ENCODE data around the gene IP6K2.
"Not testable (repeated sequence)": the region's sequence is repeated elsewhere in the genome, so short reads cannot be mapped to it uniquely, and the experiment has no call there.

IP6K2 gene

GRCh38 chr3:48725185-48725855 is 8.3 kb upstream of the IP6K2 start:
- not testable (repeated sequence) for DNase-seq

DNA sequence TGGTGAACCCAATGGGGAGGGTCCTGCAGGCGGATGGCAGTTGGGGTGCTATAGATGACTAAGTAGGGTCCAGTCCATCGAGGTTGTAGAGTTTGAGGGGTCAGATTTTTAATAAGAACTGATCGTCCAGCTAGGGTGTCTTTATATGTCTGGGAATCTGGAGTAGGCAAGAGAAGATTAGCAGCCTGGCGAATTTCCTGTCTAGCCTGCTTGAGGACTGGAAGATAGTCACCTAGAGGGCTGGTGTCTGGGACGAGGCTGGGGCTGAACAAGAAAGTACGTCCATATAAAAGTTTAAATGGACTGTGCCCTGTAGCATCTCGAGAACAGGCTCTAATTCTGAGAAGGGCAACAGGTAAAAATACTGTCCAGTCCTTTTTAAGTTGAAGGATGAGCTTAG is 6.7 kb upstream of the IP6K2 start:
- no peak for DNase-seq

DNA sequence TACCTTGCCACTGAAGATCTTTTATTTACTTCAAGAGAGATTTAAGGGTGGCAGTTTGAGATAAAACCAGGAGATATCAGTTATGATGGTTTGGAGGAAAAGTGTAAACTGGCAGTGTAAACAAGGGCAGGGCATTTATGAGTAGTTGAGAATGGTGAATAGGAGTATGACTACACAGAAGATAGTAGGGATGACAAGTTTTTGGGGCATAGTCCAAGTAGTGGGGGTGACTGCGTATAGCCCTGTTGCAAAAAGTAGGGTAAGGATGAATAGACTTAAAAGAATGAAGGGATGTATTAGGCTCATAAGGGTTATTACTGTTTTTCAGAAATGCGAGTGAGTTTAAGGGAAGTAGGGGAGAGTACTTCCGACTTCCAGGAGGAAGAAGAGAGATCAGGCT is 6.3 kb upstream of the IP6K2 start:
- not testable (repeated sequence) for DNase-seq

DNA sequence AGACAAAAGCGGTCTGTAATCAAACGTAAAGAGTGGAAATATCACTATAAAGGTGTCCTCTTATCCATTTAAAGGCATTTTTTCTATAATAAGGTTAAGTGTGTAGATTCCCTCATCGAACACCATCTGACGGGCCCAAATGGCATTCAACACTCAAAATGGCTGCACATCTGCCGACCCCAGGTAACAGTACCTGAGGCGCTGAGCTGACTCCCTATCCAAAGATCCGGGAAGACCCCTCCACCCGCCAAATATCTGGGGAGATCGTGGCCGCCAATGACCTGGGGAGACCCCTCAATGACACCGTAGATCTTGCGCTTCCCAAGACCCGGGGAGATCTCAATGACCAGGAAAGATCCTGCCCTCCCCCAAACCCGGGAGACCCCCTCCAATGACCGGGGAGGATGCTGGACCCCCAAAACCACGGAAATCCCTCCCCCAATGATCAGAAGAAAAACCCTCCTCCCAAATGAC is 476 bp downstream of the IP6K2 start:
- peak; percentile 30 for DNase-seq

GRCh38 chr3:48715174-48715800 is 1.7 kb downstream of the IP6K2 start:
- DNase-seq: no peak

DNA sequence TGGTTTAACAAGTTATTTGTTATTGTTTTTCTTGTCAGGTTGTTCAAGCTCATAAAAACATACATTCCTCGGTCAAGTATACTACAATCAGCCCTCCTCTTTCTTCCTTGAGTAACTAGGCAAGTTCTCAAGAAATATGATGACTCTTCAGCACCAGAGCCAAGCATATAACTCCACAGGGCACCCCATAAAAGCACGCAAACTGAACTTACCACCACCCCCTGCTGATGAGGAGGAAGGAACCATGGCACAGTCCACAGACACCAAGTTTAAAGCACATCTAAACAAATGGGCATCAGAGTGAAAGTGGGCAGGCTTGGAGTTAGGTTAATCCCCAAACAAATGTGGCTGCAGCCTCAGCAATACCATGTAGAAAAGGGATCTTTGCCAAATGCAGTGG is 5.3 kb downstream of the IP6K2 start:
- DNase-seq: no peak

DNA sequence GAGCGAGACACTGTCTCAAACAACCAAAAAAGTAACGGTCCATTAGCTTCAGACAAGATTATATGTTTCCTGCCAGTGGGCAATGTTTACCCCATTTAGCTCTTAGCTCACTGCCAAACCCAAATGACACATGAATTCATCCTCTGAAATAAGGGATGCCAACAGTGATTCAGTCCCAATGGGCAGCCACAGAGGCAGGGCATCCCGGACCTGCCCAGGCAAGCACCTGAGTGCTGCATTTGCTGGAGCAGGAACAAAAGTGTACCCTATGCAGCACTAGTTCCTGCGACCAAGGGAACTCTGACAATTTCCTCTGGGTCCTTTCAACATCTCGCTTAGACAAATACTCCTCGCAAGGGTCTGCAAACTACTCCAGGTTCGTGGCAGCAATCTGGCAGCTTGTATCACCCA is 8.0 kb downstream of the IP6K2 start:
- DNase-seq: no peak

DNA sequence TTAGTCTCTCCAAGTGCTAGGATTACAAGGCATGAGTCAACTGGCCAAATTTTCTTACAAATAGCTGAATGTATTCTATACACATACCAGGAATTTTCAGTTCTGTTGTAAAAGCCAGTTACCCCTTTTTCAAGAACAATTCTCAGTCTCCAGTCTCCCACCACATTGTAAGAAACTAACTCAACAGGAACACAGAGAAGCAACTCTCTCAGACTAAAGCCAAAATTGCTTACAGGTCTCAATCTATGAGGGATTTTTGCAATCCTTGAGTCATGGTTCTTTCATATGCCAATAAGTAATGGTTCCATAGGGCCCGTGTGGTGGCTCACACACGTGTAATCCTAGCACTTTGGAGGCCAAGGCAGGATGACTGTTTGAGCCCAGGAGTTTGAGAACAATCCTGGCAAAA is 8.5 kb downstream of the IP6K2 start:
- DNase-seq: no peak

DNA sequence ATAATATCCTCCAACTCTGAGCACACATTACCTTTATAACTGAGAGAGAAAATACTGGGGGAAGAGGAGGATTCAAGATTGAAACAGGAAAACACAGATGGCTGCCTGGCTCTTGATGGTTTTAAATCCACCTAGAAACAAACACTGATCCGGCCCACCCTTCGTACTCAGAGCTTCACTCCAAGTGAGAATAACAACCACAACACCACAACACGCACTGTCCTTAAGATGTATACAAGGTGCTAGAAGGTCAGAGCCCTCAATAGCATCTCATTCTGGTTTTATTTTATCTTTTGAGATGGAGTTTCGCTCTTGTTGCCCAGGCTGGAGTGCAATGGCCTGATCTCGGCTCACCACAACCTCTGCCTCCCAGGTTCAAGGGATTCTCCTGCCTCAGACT is 9.9 kb downstream of the IP6K2 start:
- no peak for DNase-seq

DNA sequence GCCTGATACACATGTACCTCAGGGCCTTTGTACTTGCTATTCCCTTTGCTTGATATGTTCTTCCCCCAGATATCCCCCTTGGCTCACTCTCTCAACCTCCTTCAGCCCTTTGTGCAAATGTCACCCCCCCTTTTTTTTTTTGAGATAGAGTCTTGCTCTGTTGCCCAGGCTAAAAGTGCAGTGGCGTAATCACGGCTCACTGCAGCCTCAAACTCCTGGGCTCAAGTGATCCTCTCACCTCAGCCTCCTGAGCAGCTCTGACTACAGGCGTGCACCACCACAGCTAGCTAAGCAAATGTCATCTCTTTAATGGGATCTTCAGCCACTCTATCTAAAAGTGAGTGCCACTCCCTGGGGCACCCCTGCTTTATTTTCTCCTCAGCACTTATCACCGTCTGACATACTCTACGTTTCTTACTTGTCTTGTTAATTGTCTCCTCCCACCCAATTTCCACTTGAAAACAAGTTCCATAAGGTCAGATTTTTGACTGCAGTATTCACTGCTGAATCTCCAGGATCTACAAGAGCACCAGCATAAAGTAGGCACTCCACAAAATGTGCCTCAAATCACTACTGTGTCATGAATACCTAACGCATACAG is 14.6 kb downstream of the IP6K2 start:
- no peak for DNase-seq

- no peak for DNase-seq
Observed at GRCh38 chr3:48700731-48701405, 16.2 kb downstream of the IP6K2 start.

DNA sequence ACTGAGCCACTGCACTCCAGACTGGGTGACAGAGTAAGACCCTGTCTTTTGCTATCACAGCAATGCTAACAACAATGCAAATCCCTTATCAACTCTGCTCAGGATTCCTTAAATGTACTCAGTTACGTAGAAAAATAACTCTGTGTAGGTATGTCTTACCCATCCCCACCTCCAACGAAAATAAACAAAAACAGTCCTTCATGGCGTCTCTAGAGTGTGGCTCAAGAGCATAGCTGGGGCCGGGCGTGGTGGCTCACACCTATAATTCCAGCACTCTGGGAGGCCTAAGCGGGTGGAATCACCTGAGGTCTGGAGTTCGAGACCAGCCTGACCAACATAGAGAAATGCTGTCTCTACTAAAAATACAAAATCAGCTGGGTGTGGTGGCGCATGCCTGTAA is 18.1 kb downstream of the IP6K2 start:
- no peak for DNase-seq

DNA sequence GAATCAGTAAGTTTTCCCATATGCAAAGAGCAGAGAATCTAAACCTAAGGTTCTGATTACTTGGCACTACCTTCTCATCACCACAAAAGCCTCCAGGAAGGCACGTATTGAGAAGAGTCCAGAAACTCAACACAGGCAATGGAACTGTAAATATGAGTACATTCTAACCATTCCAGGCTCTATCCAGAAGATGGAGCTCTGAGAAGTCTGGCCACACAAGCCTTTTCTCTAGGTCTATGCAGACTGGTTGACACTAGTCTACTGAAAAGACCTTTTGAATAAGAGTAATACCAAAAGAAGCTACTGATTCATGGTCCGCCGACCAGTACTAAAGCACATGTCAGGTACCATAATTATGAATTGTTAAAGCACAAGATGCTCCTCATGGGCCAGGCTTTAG is 19.1 kb downstream of the IP6K2 start:
- DNase-seq: no peak

- no peak for DNase-seq
Observed at GRCh38 chr3:48696601-48697000, 20.4 kb downstream of the IP6K2 start.

GRCh38 chr3:48696156-48696555 is 20.9 kb downstream of the IP6K2 start:
- DNase-seq: no peak

- no peak for DNase-seq
Observed at GRCh38 chr3:48695393-48695753, 21.6 kb downstream of the IP6K2 start.

- DNase-seq: no peak
Observed at GRCh38 chr3:48694610-48695392, 22.2 kb downstream of the IP6K2 start.

GRCh38 chr3:48693826-48694225 is 23.2 kb downstream of the IP6K2 start:
- no peak for DNase-seq

GRCh38 chr3:48692551-48692950 is 24.5 kb downstream of the IP6K2 start:
- no peak for DNase-seq

GRCh38 chr3:48690846-48691458 is 26.1 kb downstream of the IP6K2 start:
- DNase-seq: no peak

- no peak for DNase-seq
Observed at GRCh38 chr3:48689384-48689783, 27.6 kb downstream of the IP6K2 start.

- no peak for DNase-seq
Observed at GRCh38 chr3:48688737-48689075, 28.3 kb downstream of the IP6K2 start.

Data from activated CD4-positive, alpha-beta T cell treated with anti-CD3 and anti-CD28 coated beads, Interleukin-2, amount 50 U/mL, for 16 hours (primary cell).